ENCODE measurements around the gene SIM1.

SIM1 gene

GRCh38 chr6:100353276-100354015 lies 111.3 kb downstream of the SIM1 start:
- no peak for DNase-seq (ENCODE audit: low spot score)
- no peak for TF ChIP-seq CTCF (IDR thresholded peaks at IDR 0.05; ENCODE audit: borderline replicate concordance, control extremely low read depth, extremely low read depth, insufficient read depth, missing control alignments)
- in situ Hi-C loops (cut with MboI; ENCODE audit: low sequenced_read_pairs, unreplicated experiment): no loop called here

GRCh38 chr6:100350139-100350538 lies 114.6 kb downstream of the SIM1 start:
- DNase-seq (ENCODE audit: low spot score): no peak
- TF ChIP-seq CTCF (IDR thresholded peaks at IDR 0.05; ENCODE audit: borderline replicate concordance, control extremely low read depth, extremely low read depth, insufficient read depth, missing control alignments): no peak
- in situ Hi-C loops (cut with MboI; ENCODE audit: low sequenced_read_pairs, unreplicated experiment): no loop called here

- DNase-seq (ENCODE audit: low spot score): no peak
- in situ Hi-C loops (cut with MboI; ENCODE audit: low sequenced_read_pairs, unreplicated experiment): no loop called here
- TF ChIP-seq CTCF (IDR thresholded peaks at IDR 0.05; ENCODE audit: borderline replicate concordance, control extremely low read depth, extremely low read depth, insufficient read depth, missing control alignments): no peak
Measured at GRCh38 chr6:100349366-100349765, 115.4 kb downstream of the SIM1 start.

- TF ChIP-seq CTCF (IDR thresholded peaks at IDR 0.05; ENCODE audit: borderline replicate concordance, control extremely low read depth, extremely low read depth, insufficient read depth, missing control alignments): no peak
Measured at GRCh38 chr6:100347901-100348550, 116.7 kb downstream of the SIM1 start.

GRCh38 chr6:100346828-100347227 lies 117.9 kb downstream of the SIM1 start:
- DNase-seq (ENCODE audit: low spot score): no peak
- in situ Hi-C loops (cut with MboI; ENCODE audit: low sequenced_read_pairs, unreplicated experiment): no loop called here

More at GRCh38 chr6:100347901-100348550, 116.7 kb downstream of the SIM1 start:
- in situ Hi-C loops (cut with MboI; ENCODE audit: low sequenced_read_pairs, unreplicated experiment): no loop called here
- no peak for DNase-seq (ENCODE audit: low spot score)

GRCh38 chr6:100346203-100346602 lies 118.5 kb downstream of the SIM1 start:
- TF ChIP-seq CTCF (IDR thresholded peaks at IDR 0.05; ENCODE audit: borderline replicate concordance, control extremely low read depth, extremely low read depth, insufficient read depth, missing control alignments): no peak
- in situ Hi-C loops (cut with MboI; ENCODE audit: low sequenced_read_pairs, unreplicated experiment): no loop called here
- DNase-seq (ENCODE audit: low spot score): no peak

More at GRCh38 chr6:100346828-100347227, 117.9 kb downstream of the SIM1 start:
- no peak for TF ChIP-seq CTCF (IDR thresholded peaks at IDR 0.05; ENCODE audit: borderline replicate concordance, control extremely low read depth, extremely low read depth, insufficient read depth, missing control alignments)

Data from GM13976 (cell line).